ENCODE data around the gene MT1B. TPM values are rescaled to one million over a fixed set of nuclear protein-coding genes. Genes with fewer than 3 reads are reported as not detected.

The MT1B gene
- total RNA-seq = not detected
- polyA plus RNA-seq = not detected
- long read RNA-seq, donor 1 = 0 reads
- long read RNA-seq, donor 2 = 0 reads

DNA sequence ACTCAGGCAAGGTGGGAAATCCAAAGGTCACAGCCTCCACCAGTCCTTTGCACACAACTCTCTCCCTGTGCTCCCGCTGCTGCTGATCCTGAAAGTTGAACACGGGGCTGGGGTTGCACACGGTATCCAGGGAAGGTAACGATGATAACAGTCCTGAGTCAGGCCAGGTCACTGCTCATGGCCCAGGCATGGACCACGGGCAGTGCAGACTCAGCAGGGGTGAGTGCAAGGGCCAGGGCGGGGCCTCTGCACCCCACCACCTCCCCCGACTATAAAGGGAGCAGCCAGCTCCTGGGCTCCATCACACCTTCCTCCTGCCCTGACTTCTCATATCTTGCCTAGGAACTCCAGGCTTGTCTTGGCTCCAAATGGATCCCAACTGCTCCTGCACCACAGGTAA lies at the start of gene MT1B:
Gene MT1B, plus strand, starts transcription at position 301 of the 400 bp plus-strand sequence. Its CDS starts 68 bp downstream, at position 369.
- Histone ChIP-seq H3K4me3 (no peak within 1 kb of the TSS), H3K9me3 (no peaks in the 10 kb centered on the region), H3K4me1 (no peaks in the 10 kb centered on the region), H3K27ac (no peak within 1 kb of the TSS), H3K36me3 (ENCODE audit: insufficient read depth in 1 of 2, low read depth in 1 of 2) (no peaks in the 10 kb centered on the region), H3K27me3 (ENCODE audit: insufficient read depth in 3 of 3, low read length in 2 of 3) (peaks cover 0 to 6% (median 0%) of the 10 kb centered on the region in 3 donors)
- TF ChIP-seq, protein P1, sequence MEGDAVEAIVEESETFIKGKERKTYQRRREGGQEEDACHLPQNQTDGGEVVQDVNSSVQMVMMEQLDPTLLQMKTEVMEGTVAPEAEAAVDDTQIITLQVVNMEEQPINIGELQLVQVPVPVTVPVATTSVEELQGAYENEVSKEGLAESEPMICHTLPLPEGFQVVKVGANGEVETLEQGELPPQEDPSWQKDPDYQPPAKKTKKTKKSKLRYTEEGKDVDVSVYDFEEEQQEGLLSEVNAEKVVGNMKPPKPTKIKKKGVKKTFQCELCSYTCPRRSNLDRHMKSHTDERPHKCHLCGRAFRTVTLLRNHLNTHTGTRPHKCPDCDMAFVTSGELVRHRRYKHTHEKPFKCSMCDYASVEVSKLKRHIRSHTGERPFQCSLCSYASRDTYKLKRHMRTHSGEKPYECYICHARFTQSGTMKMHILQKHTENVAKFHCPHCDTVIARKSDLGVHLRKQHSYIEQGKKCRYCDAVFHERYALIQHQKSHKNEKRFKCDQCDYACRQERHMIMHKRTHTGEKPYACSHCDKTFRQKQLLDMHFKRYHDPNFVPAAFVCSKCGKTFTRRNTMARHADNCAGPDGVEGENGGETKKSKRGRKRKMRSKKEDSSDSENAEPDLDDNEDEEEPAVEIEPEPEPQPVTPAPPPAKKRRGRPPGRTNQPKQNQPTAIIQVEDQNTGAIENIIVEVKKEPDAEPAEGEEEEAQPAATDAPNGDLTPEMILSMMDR (IDR thresholded peaks at IDR 0.05) = no peak
- ATAC-seq (no peak), DNase-seq (no peak)
- 57 to 81% (median 76%) methylated on average over 7 of the region's 7 CpGs for WGBS, 3 donors
- intact Hi-C loops (cut with DNase I) = no loop called here

DNA sequence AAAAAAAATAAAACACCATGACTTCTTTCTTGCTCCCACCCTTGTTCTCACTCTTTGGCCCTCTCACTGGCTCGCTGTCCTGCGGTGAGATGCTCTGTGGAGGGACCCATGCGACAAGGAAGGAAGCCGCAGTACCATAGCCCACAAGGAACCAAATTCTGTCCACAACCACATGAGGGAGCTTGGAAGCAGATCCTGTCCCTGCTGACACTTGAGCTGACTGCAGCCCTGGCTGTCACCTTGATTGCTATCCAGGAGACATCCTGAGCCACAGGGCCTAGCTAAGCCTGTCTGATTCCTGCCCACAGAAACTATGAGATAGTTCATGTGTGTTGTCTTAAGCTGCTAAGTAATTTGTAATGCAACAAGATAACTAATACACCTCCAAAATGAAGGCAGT lies 48.1 kb upstream of the MT1B start:
- intact Hi-C loops (cut with DNase I) = loop anchor here (1.0 to 5.0 kb wide), 7 partner anchors 34 to 99 kb away; partner anchors contain the start of gene MT1A (in 1 of the 2)
- Histone ChIP-seq H3K4me1 (peaks cover 37% of the 10 kb centered on the region), H3K27ac (peak overlapping the region; percentile 73), H3K4me3 (no peak overlapping the region), H3K9me3 (no peaks in the 10 kb centered on the region), H3K36me3 (ENCODE audit: insufficient read depth in 1 of 2, low read depth in 1 of 2) (no peaks in the 10 kb centered on the region), H3K27me3 (ENCODE audit: insufficient read depth in 3 of 3, low read length in 2 of 3) (no peaks in the 10 kb centered on the region)
- TF ChIP-seq, protein P1 (IDR thresholded peaks at IDR 0.05) = peak; percentile 60
- WGBS, 3 donors = 29 to 42% (median 37%) methylated on average over 4 of the region's 4 CpGs
- ATAC-seq (peak in 3 of 4 donors; percentile 28 to 35 (median 31)), DNase-seq (peak; percentile 45 to 78)

DNA sequence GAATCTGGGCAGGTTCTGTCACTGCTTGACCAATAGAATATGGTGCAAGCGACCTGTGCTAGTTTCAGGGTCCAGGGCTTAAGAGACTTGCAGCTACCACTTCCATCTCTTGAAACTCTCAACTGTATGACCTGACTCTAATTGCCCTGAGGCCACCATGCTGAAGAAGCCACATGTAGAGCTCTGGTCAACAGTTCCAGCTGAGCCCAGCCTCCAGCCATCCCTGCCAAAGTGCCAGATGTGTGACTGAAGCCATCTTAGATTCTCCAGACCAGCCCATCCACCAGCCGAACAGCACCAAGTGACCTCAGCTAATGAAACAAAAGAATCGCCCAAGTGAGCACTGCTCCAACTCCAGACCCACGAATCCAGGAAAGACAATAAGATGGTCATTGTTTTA lies 46.7 kb upstream of the MT1B start:
- no peaks in the 10 kb centered on the region for H3K36me3 ChIP-seq (ENCODE audit: insufficient read depth in 1 of 2, low read depth in 1 of 2)
- peaks cover 43% of the 10 kb centered on the region for H3K4me1 ChIP-seq
- DNase-seq (peak in 1 of 2 donors; percentile 46), ATAC-seq (no peak)
- no peaks in the 10 kb centered on the region for H3K27me3 ChIP-seq (ENCODE audit: insufficient read depth in 3 of 3, low read length in 2 of 3)
- TF ChIP-seq, protein P1 (IDR thresholded peaks at IDR 0.05) = no peak
- intact Hi-C loops (cut with DNase I) = loop anchor here (5.0 kb wide), 5 partner anchors 32 to 97 kb away; partner anchors contain the start of gene MT1A (in 1 of the 2)
- 76 to 85% (median 78%) methylated on average over 4 of the region's 4 CpGs for WGBS, 3 donors
- H3K27ac ChIP-seq = peak overlapping the region; percentile 99
- H3K9me3 ChIP-seq = no peaks in the 10 kb centered on the region
- no peak overlapping the region for H3K4me3 ChIP-seq

DNA sequence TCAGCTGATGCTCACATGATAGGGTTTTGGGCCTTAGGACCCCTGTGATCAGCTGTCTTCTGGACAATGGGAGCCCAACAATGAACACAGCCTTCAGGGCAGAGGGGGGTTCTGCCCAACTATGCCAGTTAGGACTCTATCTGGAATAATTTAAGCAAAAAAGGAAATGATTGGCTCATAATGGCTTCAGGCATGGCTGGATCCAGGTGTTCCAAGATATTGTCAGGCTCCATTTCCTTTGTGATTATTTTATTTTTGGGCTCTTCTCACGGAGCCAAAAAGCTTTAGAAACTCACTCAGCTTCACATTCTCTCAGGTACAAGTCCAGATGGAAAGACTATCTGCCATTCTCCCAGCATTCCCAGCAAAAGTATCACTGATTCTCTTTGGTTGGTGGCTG lies 46.2 kb upstream of the MT1B start:
- Histone ChIP-seq H3K27me3 (ENCODE audit: insufficient read depth in 3 of 3, low read length in 2 of 3) (no peaks in the 10 kb centered on the region), H3K4me3 (no peak overlapping the region), H3K36me3 (ENCODE audit: insufficient read depth in 1 of 2, low read depth in 1 of 2) (no peaks in the 10 kb centered on the region), H3K9me3 (no peaks in the 10 kb centered on the region), H3K27ac (peak overlapping the region; percentile 99), H3K4me1 (peaks cover 48% of the 10 kb centered on the region)
- DNase-seq (no peak), ATAC-seq (no peak)
- 34 to 67% (median 42%) methylated on average over 1 of the region's 1 CpG for WGBS, 3 donors
- intact Hi-C loops (cut with DNase I) = no loop called here
- TF ChIP-seq, protein P1 (IDR thresholded peaks at IDR 0.05) = no peak

DNA sequence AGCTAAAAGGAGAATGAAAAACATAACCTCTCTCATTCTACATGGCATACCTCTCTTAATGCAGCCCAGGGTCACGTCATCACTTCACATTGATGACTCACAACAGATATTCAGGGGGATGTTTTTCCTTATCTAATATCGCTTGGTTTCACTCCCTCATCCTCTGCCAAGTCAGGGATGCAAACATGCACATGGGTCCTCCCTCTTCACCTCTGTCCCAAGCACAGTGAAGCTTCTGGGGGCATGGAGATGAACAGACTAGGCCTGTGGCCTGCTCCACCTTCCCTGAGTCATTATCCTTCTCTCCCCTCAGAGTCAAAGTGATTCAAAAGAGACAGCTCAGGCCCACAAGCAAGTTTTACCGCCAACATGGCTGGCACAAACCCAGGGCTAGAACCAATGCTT lies 45.6 kb upstream of the MT1B start:
- H3K27me3 ChIP-seq (ENCODE audit: insufficient read depth in 3 of 3, low read length in 2 of 3) = no peaks in the 10 kb centered on the region
- WGBS, 3 donors = 39 to 47% (median 40%) methylated on average over 3 of the region's 3 CpGs
- intact Hi-C loops (cut with DNase I) = no loop called here
- H3K4me3 ChIP-seq = no peak overlapping the region
- TF ChIP-seq, protein P1 (IDR thresholded peaks at IDR 0.05) = no peak
- peaks cover 54% of the 10 kb centered on the region for H3K4me1 ChIP-seq
- H3K36me3 ChIP-seq (ENCODE audit: insufficient read depth in 1 of 2, low read depth in 1 of 2) = no peaks in the 10 kb centered on the region
- DNase-seq (peak; percentile 79 to 88), ATAC-seq (peak in 3 of 4 donors; percentile 3 to 21 (median 10))
- H3K27ac ChIP-seq = peak overlapping the region; percentile 99
- no peaks in the 10 kb centered on the region for H3K9me3 ChIP-seq
